Measurements from ENCODE around the gene DCHS1. TPM values are rescaled to one million over a fixed set of nuclear protein-coding genes. Genes with fewer than 3 reads are reported as not detected.

The DCHS1 gene
- polyA plus RNA-seq, 1 experiment = 8.7 TPM

- no peak overlapping the region for H3K27ac ChIP-seq (ENCODE audit: low read depth, low read length)
- ChIA-PET CTCF (interaction anchor here (0.6 to 3.8 kb wide), 5 partner anchors 9 to 32 kb away, joined by 3 to 23 read pairs (median 5); partner anchors contain the start of gene MRPL17), POLR2A (interaction anchor here (0.6 kb wide), 1 partner anchor 54 kb away, joined by 9 read pairs; no protein-coding TSS in a partner anchor)
- H3K9me3 ChIP-seq (ENCODE audit: control insufficient read depth, insufficient read depth, low read length) = no peaks in the 10 kb centered on the region
- peaks cover 11% of the 10 kb centered on the region for H3K27me3 ChIP-seq (ENCODE audit: control insufficient read depth, insufficient read depth, low read length)
- TF ChIP-seq CTCF (IDR thresholded peaks at IDR 0.05; ENCODE audit: low read depth, low read length) = no peak
- no peak for DNase-seq (ENCODE audit: low read depth, low spot score)
- no peak overlapping the region for H3K4me3 ChIP-seq (ENCODE audit: low read depth, low read length)
Measured at GRCh38 chr11:6656936-6657335, 1.3 kb upstream of the DCHS1 start.

GRCh38 chr11:6656584-6656915, 941 bp upstream of the DCHS1 start:
- peak overlapping the region; percentile 63 for H3K4me3 ChIP-seq (ENCODE audit: low read depth, low read length)
- no peaks in the 10 kb centered on the region for H3K9me3 ChIP-seq (ENCODE audit: control insufficient read depth, insufficient read depth, low read length)
- H3K27me3 ChIP-seq (ENCODE audit: control insufficient read depth, insufficient read depth, low read length) = peaks cover 12% of the 10 kb centered on the region
- POLR2A ChIA-PET = interaction anchor here (0.6 kb wide), 1 partner anchor 54 kb away, joined by 9 read pairs; no protein-coding TSS in a partner anchor
- CTCF ChIA-PET = interaction anchor here (0.6 to 3.8 kb wide), 5 partner anchors 9 to 32 kb away, joined by 3 to 23 read pairs (median 5); partner anchors contain the start of gene MRPL17
- no peak for DNase-seq (ENCODE audit: low read depth, low spot score)
- no peak overlapping the region for H3K27ac ChIP-seq (ENCODE audit: low read depth, low read length)
- no peak for TF ChIP-seq CTCF (IDR thresholded peaks at IDR 0.05; ENCODE audit: low read depth, low read length)

GRCh38 chr11:6655020-6655789, 404 bp downstream of the DCHS1 start:
- no peaks in the 10 kb centered on the region for H3K9me3 ChIP-seq (ENCODE audit: control insufficient read depth, insufficient read depth, low read length)
- CTCF ChIA-PET = no interaction called here
- DNase-seq (ENCODE audit: low read depth, low spot score) = no peak
- peaks cover 14% of the 10 kb centered on the region for H3K27me3 ChIP-seq (ENCODE audit: control insufficient read depth, insufficient read depth, low read length)
- peak overlapping the region; percentile 71 for H3K4me3 ChIP-seq (ENCODE audit: low read depth, low read length)
- TF ChIP-seq CTCF (IDR thresholded peaks at IDR 0.05; ENCODE audit: low read depth, low read length) = no peak
- no peak overlapping the region for H3K27ac ChIP-seq (ENCODE audit: low read depth, low read length)
- POLR2A ChIA-PET = no interaction called here

- Histone ChIP-seq H3K9me3 (ENCODE audit: control insufficient read depth, insufficient read depth, low read length) (no peaks in the 10 kb centered on the region), H3K27ac (ENCODE audit: low read depth, low read length) (no peak overlapping the region), H3K4me3 (ENCODE audit: low read depth, low read length) (peak overlapping the region; percentile 71), H3K27me3 (ENCODE audit: control insufficient read depth, insufficient read depth, low read length) (peaks cover 14% of the 10 kb centered on the region)
- POLR2A ChIA-PET = no interaction called here
- no peak for DNase-seq (ENCODE audit: low read depth, low spot score)
- no peak for TF ChIP-seq CTCF (IDR thresholded peaks at IDR 0.05; ENCODE audit: low read depth, low read length)
- CTCF ChIA-PET = interaction anchor here (1.0 kb wide), 1 partner anchor 13 kb away, joined by 3 read pairs; no protein-coding TSS in a partner anchor
Measured at GRCh38 chr11:6654281-6655019, 1.2 kb downstream of the DCHS1 start.

- ChIA-PET CTCF (interaction anchor here (1.0 kb wide), 1 partner anchor 14 kb away, joined by 3 read pairs; no protein-coding TSS in a partner anchor), POLR2A (no interaction called here)
- no peak overlapping the region for H3K27ac ChIP-seq (ENCODE audit: low read depth, low read length)
- H3K9me3 ChIP-seq (ENCODE audit: control insufficient read depth, insufficient read depth, low read length) = no peaks in the 10 kb centered on the region
- H3K27me3 ChIP-seq (ENCODE audit: control insufficient read depth, insufficient read depth, low read length) = peaks cover 16% of the 10 kb centered on the region
- TF ChIP-seq CTCF (IDR thresholded peaks at IDR 0.05; ENCODE audit: low read depth, low read length) = no peak
- no peak for DNase-seq (ENCODE audit: low read depth, low spot score)
- no peak overlapping the region for H3K4me3 ChIP-seq (ENCODE audit: low read depth, low read length)
Measured at GRCh38 chr11:6653656-6654055, 2.0 kb downstream of the DCHS1 start.

All from AG04450 (cell line).